Activated CD8-positive, alpha-beta memory T cell treated with anti-CD3 and anti-CD28 coated beads, Interleukin-2, amount 50 U/mL, for 48 hours (primary cell): Measurements from ENCODE around the gene PRDM1.

Experiments
- DNase-seq: peaks from one replicate; pipeline ENCODE4 v3.0.0-alpha.2; 2020

Gene PRDM1

GRCh38 chr6:106072501-106073090 lies 13.5 kb upstream of the PRDM1 start:
- no peak for DNase-seq

GRCh38 chr6:106074146-106074545 lies 12.0 kb upstream of the PRDM1 start:
- DNase-seq = no peak

GRCh38 chr6:106076139-106076538 lies 10.0 kb upstream of the PRDM1 start:
- no peak for DNase-seq

- DNase-seq = no peak
These were observed 9.0 kb upstream of the PRDM1 start for GRCh38 chr6:106077170-106077569.

- no peak for DNase-seq
These were observed 8.3 kb upstream of the PRDM1 start for GRCh38 chr6:106077881-106078280.

- DNase-seq = no peak
These were observed 6.0 kb upstream of the PRDM1 start for GRCh38 chr6:106079961-106080762.

GRCh38 chr6:106080763-106081095 lies 5.4 kb upstream of the PRDM1 start:
- no peak for DNase-seq

GRCh38 chr6:106081715-106082114 lies 4.4 kb upstream of the PRDM1 start:
- DNase-seq = no peak

GRCh38 chr6:106082735-106083398 lies 3.3 kb upstream of the PRDM1 start:
- DNase-seq = no peak

- DNase-seq = no peak
These were observed 2.5 kb upstream of the PRDM1 start for GRCh38 chr6:106083618-106084017.

GRCh38 chr6:106084106-106084988 lies 1.8 kb upstream of the PRDM1 start:
- no peak for DNase-seq

- DNase-seq = no peak
These were observed 996 bp upstream of the PRDM1 start for GRCh38 chr6:106084989-106085691.

- no peak for DNase-seq
These were observed 498 bp upstream of the PRDM1 start for GRCh38 chr6:106085692-106085983.

GRCh38 chr6:106086814-106087175 lies 659 bp downstream of the PRDM1 start:
- DNase-seq = no peak

- DNase-seq = no peak
These were observed 1.6 kb downstream of the PRDM1 start for GRCh38 chr6:106087548-106088325.

GRCh38 chr6:106090001-106090400 lies 3.9 kb downstream of the PRDM1 start:
- no peak for DNase-seq

- no peak for DNase-seq
These were observed 6.1 kb downstream of the PRDM1 start for GRCh38 chr6:106092279-106092678.

GRCh38 chr6:106094261-106094963 lies 8.3 kb downstream of the PRDM1 start:
- no peak for DNase-seq

GRCh38 chr6:106094964-106095335 lies 8.8 kb downstream of the PRDM1 start:
- no peak for DNase-seq

GRCh38 chr6:106097411-106098231 lies 11.5 kb downstream of the PRDM1 start:
- DNase-seq = no peak
